HTR-8/SVneo (cell line): Measurements from ENCODE around the gene DDAH2.
A peak's percentile ranks its signal among the peaks of the same experiment; 100 is the strongest.

Source experiments
- DNase-seq: peaks from one replicate; pipeline ENCODE4 v3.0.0; 2011; ENCODE audit warnings: low spot score, mixed read lengths; ENCODE audit not compliant: insufficient read length
- FAIRE-seq: peaks from 2 replicates; lab custom pipeline; 2011; peaks lifted over from hg19 to GRCh38; lab: Jason Lieb, UNC

The DDAH2 gene

GRCh38 chr6:31734821-31735406, 5.8 kb upstream of the DDAH2 start:
- FAIRE-seq (peak; percentile 89), DNase-seq (peak; percentile 84)

- FAIRE-seq (no peak), DNase-seq (no peak)
These were observed 5.2 kb upstream of the DDAH2 start for GRCh38 chr6:31734247-31734820.

- FAIRE-seq (no peak), DNase-seq (no peak)
These were observed 4.6 kb upstream of the DDAH2 start for GRCh38 chr6:31733734-31734133.

GRCh38 chr6:31732029-31732428, 2.9 kb upstream of the DDAH2 start:
- FAIRE-seq (no peak), DNase-seq (no peak)

GRCh38 chr6:31730631-31731086, 1.6 kb upstream of the DDAH2 start:
- FAIRE-seq (no peak), DNase-seq (no peak)

- DNase-seq (peak; percentile 85), FAIRE-seq (peak; percentile 88)
These were observed 1.0 kb upstream of the DDAH2 start for GRCh38 chr6:31729979-31730630.

- DNase-seq (peak; percentile 87), FAIRE-seq (no peak)
These were observed 448 bp upstream of the DDAH2 start for GRCh38 chr6:31729515-31729978.

- no peak for DNase-seq
- FAIRE-seq = no peak
These were observed 1.1 kb downstream of the DDAH2 start for GRCh38 chr6:31727717-31728671.

GRCh38 chr6:31727034-31727716, 1.9 kb downstream of the DDAH2 start:
- FAIRE-seq = no peak

GRCh38 chr6:31725502-31726350, 3.4 kb downstream of the DDAH2 start:
- DNase-seq (no peak), FAIRE-seq (no peak)

More at GRCh38 chr6:31727034-31727716, 1.9 kb downstream of the DDAH2 start:
- DNase-seq = no peak

- no peak for FAIRE-seq
- DNase-seq = no peak
These were observed 5.0 kb downstream of the DDAH2 start for GRCh38 chr6:31723980-31724691.

- FAIRE-seq (no peak), DNase-seq (no peak)
These were observed 5.7 kb downstream of the DDAH2 start, which contains the start of gene MPIG6B for GRCh38 chr6:31723245-31723979. MPIG6B (plus strand) TSS chr6:31723373; CDS start chr6:31723384, 11 bp downstream.

GRCh38 chr6:31722173-31722572, 6.9 kb downstream of the DDAH2 start:
- FAIRE-seq (no peak), DNase-seq (no peak)

GRCh38 chr6:31721351-31722020, 7.6 kb downstream of the DDAH2 start, which contains the start of gene LY6G6C:
LY6G6C (minus strand) TSS chr6:31721746; CDS start chr6:31721679, 67 bp downstream.
- DNase-seq = no peak
- FAIRE-seq = no peak

- DNase-seq = no peak
- FAIRE-seq = no peak
These were observed 8.8 kb downstream of the DDAH2 start for GRCh38 chr6:31720196-31720770.

GRCh38 chr6:31719001-31719400, 10.1 kb downstream of the DDAH2 start:
- no peak for FAIRE-seq
- DNase-seq = no peak

GRCh38 chr6:31718265-31718664, 10.8 kb downstream of the DDAH2 start:
- DNase-seq (no peak), FAIRE-seq (no peak)
